ENCODE measurements around the gene MRPL19.
"Not testable (repeated sequence)": the region's sequence is repeated elsewhere in the genome, so short reads cannot be mapped to it uniquely, and the experiment has no call there.

The MRPL19 gene

DNA sequence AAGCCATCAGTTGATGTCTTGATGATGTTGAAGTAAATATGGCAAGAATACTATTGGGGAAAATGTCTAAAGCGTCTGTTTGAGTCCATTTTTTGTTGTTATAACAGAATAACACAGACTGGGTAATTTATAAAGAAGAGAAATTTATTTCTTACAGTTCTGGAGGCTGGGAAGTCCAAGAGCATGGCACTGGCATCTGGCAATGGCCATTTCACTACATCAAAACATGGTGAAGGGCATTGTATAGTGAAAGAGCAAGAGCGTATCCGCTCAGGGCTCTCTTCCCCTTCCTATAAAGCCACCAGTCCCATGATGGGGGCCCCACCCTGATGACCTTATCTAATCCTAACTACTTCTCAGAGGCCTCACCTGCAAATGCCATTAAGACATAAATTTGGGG, 29.6 kb upstream of the MRPL19 start:
- DNase-seq = no peak

DNA sequence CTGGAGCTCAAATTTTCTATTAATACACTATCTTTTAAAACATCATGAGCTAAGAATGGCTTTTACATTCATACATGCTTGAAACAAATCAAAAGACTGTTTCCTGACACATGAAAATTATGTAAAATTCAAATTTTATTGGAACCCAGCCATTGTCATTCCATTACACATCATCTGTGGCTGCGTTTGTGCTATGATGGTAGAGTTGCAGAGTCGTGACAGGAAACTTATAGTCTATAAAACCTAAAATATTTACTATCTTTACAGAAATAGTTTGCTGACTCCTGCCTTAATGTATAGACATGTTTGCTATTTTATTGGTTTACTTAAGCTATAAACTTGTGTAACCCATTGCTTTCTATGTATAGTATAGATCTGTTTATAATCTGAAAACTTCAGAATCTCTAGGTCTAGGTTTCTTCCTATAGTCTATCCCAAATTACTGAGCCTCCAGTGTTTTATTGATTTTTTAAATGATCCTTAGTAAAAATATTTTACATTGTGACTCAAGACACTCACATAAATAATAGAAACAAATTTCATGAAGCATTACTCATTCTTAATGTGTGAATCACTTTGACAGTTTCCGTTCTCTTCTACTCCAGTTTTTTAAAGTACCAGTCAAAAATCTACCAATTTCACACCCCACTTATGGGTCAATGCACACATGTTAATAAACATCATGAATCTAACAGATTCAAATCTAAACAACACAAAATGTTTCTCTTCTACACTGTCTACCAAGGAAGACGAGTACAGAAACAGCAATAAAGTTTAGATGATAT, 26.4 kb upstream of the MRPL19 start:
- no peak for DNase-seq

DNA sequence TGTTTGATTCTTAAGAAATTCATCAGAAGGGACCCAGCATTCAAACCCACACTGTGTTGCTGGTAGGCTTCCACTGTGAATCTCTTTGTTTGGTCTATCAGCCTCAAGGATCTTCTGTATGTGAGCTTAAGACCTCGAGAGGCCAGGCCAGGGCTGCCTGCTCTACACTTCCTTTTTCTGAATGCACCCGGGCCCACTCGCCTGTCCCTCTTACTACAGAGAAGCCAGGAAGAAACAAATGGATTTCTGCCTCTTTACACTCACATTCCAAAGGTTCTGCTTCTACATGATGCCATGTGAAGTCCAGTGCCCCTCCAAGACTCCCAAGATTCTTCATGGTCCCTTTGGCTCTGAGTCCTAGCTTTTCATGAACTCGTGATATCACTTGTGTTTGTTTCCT, 25.4 kb upstream of the MRPL19 start:
- DNase-seq = no peak

GRCh38 chr2:75622500-75622899, 24.1 kb upstream of the MRPL19 start:
- DNase-seq = no peak

GRCh38 chr2:75622929-75623328, 23.7 kb upstream of the MRPL19 start:
- no peak for DNase-seq

DNA sequence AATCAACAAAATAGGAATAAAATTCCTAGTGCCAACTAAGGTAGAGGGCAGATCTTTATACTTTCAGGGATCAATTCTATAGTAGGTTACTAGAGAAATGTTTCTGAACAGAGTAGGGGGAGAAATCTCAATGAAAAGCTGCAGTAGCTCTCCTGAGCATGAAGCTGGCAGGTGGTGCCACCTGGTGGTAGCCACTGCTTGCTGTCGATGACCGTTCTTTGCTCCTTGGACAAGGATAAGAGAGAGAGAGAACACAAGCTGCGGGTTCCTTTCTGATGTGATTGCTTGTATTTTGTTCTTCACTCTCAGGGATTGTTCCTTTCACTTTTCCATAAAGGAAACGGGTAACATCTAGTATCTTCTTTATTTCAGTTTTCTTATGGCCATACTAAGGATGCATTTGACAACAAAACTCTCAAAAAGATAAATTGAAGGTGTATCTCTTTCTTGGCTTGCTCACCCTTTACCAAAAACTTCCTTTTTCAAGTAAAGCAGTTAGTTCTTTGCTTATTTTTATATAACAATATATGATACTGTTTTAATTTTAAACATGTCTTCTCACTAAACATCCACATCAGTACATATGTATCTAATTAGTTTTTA, 18.6 kb upstream of the MRPL19 start:
- DNase-seq = peak; percentile 70

- DNase-seq = no peak
These were observed 14.4 kb upstream of the MRPL19 start for GRCh38 chr2:75632091-75632701.

DNA sequence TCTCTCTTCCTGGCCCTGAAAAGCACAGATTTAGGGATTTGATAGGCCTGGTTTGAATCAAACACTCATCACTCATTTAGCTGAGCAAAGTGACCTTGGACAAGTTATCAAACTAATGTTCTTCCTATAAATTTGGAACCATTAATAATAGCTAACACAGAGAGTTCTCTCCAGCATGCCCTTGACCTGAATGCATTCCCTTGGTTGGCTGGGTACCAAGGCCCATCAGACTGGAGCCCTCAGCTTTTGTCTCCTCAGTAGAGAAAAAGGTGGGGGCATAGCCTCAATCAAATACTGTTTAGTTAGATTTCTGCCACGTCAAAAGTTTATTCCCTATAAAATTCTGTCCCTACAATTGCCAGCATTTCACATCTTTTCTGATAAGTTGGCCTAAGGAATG, 13.8 kb upstream of the MRPL19 start:
- no peak for DNase-seq

DNA sequence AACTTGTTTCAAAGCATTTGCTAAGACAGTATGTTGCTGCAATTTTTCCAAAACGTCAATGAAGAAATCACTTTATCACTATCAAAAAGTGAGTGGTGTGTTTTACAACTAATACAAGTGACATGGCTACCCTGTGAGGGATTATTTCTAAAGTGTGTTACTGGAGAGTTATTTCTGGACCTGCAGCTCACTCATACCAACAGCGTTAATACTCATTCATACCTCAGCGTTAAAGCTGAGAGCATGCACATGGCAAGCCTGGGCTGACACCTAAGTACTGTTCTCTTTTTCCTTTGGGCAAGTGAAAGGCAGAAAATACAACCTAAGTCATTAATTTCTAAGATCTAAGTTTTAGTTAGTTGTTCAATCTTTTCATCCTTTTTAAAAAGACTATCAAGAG, 13.0 kb upstream of the MRPL19 start:
- no peak for DNase-seq

GRCh38 chr2:75634945-75635344, 11.6 kb upstream of the MRPL19 start:
- DNase-seq = no peak

- no peak for DNase-seq
These were observed 9.0 kb upstream of the MRPL19 start for GRCh38 chr2:75637568-75637967.

DNA sequence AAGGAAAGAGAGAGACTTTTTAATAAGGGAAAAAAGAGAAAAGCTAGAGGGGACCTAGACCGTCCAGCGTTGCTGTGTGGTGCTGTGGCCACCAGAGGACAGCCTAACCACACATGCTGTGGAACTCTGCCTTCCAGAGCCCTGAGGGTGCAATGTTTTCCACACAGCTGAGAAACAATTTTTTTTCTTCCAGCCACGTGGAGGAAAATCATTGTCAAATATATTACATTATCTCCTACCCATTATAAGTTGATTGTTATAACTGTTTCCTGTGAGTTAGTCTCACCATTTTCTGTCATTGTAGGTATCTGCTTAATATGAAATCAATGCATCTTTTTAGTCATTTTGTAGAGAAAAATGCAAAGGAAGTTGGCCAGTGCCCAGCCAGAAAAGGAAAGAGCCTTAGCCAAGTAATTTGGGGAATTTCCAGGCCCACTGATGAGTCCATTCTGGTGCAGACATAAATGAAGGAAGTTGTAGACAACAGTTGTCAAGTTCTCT, 5.9 kb upstream of the MRPL19 start:
- peak; percentile 42 for DNase-seq

GRCh38 chr2:75641587-75641986, 5.0 kb upstream of the MRPL19 start:
- DNase-seq = no peak

DNA sequence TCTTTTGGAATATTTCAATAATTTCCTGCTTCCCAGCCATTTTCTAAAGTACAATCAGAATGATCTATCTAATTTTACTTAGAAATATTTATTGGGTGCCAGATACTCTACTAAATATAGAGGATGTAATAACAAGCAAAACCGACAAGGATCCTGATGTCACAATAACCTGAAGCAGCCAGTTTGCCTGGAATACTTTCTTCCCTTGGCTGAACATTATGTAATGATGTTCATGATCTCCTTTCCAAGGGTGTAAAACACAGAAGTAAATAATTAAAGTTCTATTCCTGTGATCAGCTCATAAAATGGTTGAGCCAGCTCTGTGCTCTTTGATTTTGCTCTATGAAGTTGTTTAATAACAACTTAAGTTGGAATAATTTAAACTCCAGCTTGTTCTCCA, 2.6 kb upstream of the MRPL19 start:
- no peak for DNase-seq

- no peak for DNase-seq
These were observed 940 bp upstream of the MRPL19 start for GRCh38 chr2:75645643-75646042.

DNA sequence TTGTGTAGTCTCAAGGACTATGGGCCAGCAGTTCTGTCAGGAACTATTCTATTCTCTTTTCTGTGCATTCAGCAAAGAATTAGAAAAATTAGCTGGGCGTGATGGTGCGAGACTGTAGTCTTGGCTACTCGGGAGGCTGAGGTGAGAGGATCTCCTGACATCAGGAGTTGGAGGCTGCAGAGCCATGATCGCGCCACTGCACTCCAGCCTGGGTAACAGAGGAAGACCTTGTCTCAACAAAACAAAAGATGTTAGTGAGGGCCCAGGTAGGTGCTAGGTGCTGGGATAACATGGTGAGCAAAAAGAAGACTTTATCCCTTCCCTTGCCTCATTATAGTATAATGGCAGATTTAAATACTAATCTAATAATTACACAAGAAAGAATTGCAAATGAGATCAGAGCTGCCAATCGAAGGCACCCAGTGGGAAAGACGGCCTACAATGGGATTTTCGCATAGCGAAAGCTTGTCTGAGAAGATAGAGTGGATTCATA, 447 bp upstream of the MRPL19 start:
- DNase-seq = peak; percentile 67

GRCh38 chr2:75647771-75648170, 1.2 kb downstream of the MRPL19 start:
- DNase-seq = no peak

- DNase-seq = no peak
These were observed 7.4 kb downstream of the MRPL19 start for GRCh38 chr2:75654012-75654411.

GRCh38 chr2:75655861-75656260, 9.3 kb downstream of the MRPL19 start:
- no peak for DNase-seq

DNA sequence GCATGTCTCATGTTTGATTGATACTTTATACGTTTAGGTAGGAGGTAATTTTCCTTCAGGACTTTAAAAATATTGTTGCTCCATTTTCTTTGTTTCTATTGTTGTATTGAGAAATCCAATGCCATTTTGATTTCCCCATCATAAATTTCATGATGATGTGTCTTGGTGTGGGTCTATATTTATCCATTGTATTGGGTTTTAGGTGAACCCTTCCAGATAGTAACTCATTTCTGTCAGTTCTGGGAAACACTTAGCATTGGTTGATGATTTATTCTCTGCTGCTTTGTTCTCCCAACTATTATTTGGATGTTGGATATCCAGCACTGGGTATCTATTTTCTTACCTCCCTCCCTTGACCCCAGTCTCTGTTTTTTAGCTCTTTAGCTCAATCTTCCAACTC, 10.0 kb downstream of the MRPL19 start:
- no peak for DNase-seq

GRCh38 chr2:75657798-75658197, 11.2 kb downstream of the MRPL19 start:
- no peak for DNase-seq

GRCh38 chr2:75666911-75667310, 20.3 kb downstream of the MRPL19 start:
- DNase-seq = no peak

- DNase-seq = no peak
These were observed 21.3 kb downstream of the MRPL19 start for GRCh38 chr2:75667884-75668283.

GRCh38 chr2:75675423-75675822, 28.8 kb downstream of the MRPL19 start:
- DNase-seq = not testable (repeated sequence)

Measured in NCI-H510A treated with DMSO at 0.1 percent for 48 hours (cell line).